HL-60 (cell line): Measurements from ENCODE around the gene STRN3.

Experiments
- CTCF ChIP-seq: IDR thresholded peaks from one replicate; pipeline ENCODE4 v1.5.1; 2011; ENCODE audit warnings: low read length, control low read depth, inconsistent platforms; ENCODE audit not compliant: insufficient read depth
- REST ChIP-seq: IDR thresholded peaks from 2 replicates; pipeline ENCODE4 v1.6.1; 2012; ENCODE audit warnings: low read depth; ENCODE audit not compliant: insufficient replicate concordance

- no peak for TF ChIP-seq REST
- no peak for TF ChIP-seq CTCF
Observed at GRCh38 chr14:30966415-30967363, 59.5 kb downstream of the STRN3 start.
